ENCODE measurements around the gene CAMK2A. TPM values are rescaled to one million over a fixed set of nuclear protein-coding genes. Genes with fewer than 3 reads are reported as not detected.

Gene CAMK2A
- total RNA-seq, 1 donor from 2014 or later: 1.1 TPM

- peaks cover 5% of the 10 kb centered on the region for H3K4me1 Mint-ChIP-seq (ENCODE audit: unreplicated experiment)
- no peak for DNase-seq (ENCODE audit: low spot score)
- H3K4me3 Mint-ChIP-seq (ENCODE audit: unreplicated experiment): no peak overlapping the region
- peaks cover 2% of the 10 kb centered on the region for H3K27me3 Mint-ChIP-seq (ENCODE audit: unreplicated experiment)
- no peaks in the 10 kb centered on the region for H3K36me3 Mint-ChIP-seq (ENCODE audit: low read depth, unreplicated experiment)
- H3K9me3 Mint-ChIP-seq (ENCODE audit: unreplicated experiment): no peaks in the 10 kb centered on the region
- no peak overlapping the region for H3K27ac Mint-ChIP-seq (ENCODE audit: unreplicated experiment)
- no peak for TF ChIP-seq CTCF (IDR thresholded peaks at IDR 0.05; ENCODE audit: unreplicated experiment)
Observed at GRCh38 chr5:150309101-150309885, 19.7 kb upstream of the CAMK2A start.

- Mint-ChIP-seq H3K4me3 (ENCODE audit: unreplicated experiment) (no peak overlapping the region), H3K27me3 (ENCODE audit: unreplicated experiment) (peaks cover 2% of the 10 kb centered on the region), H3K27ac (ENCODE audit: unreplicated experiment) (no peak overlapping the region), H3K36me3 (ENCODE audit: low read depth, unreplicated experiment) (no peaks in the 10 kb centered on the region), H3K4me1 (ENCODE audit: unreplicated experiment) (peaks cover 5% of the 10 kb centered on the region), H3K9me3 (ENCODE audit: unreplicated experiment) (no peaks in the 10 kb centered on the region)
- TF ChIP-seq CTCF (IDR thresholded peaks at IDR 0.05; ENCODE audit: unreplicated experiment): no peak
- no peak for DNase-seq (ENCODE audit: low spot score)
Observed at GRCh38 chr5:150307617-150308426, 18.2 kb upstream of the CAMK2A start.

- no peak overlapping the region for H3K27ac Mint-ChIP-seq (ENCODE audit: unreplicated experiment)
- TF ChIP-seq CTCF (IDR thresholded peaks at IDR 0.05; ENCODE audit: unreplicated experiment): no peak
- H3K36me3 Mint-ChIP-seq (ENCODE audit: low read depth, unreplicated experiment): no peaks in the 10 kb centered on the region
- DNase-seq (ENCODE audit: low spot score): no peak
- no peaks in the 10 kb centered on the region for H3K9me3 Mint-ChIP-seq (ENCODE audit: unreplicated experiment)
- peaks cover 5% of the 10 kb centered on the region for H3K4me1 Mint-ChIP-seq (ENCODE audit: unreplicated experiment)
- no peak overlapping the region for H3K4me3 Mint-ChIP-seq (ENCODE audit: unreplicated experiment)
- peaks cover 2% of the 10 kb centered on the region for H3K27me3 Mint-ChIP-seq (ENCODE audit: unreplicated experiment)
Observed at GRCh38 chr5:150306775-150307174, 17.2 kb upstream of the CAMK2A start.

GRCh38 chr5:150305557-150305956, 16.0 kb upstream of the CAMK2A start:
- H3K27ac Mint-ChIP-seq (ENCODE audit: unreplicated experiment): no peak overlapping the region
- H3K4me1 Mint-ChIP-seq (ENCODE audit: unreplicated experiment): peaks cover 17% of the 10 kb centered on the region
- no peak for DNase-seq (ENCODE audit: low spot score)

More at GRCh38 chr5:150305557-150305956, 16.0 kb upstream of the CAMK2A start:
- Mint-ChIP-seq H3K27me3 (ENCODE audit: unreplicated experiment) (peaks cover 4% of the 10 kb centered on the region), H3K36me3 (ENCODE audit: low read depth, unreplicated experiment) (no peaks in the 10 kb centered on the region), H3K4me3 (ENCODE audit: unreplicated experiment) (no peak overlapping the region), H3K9me3 (ENCODE audit: unreplicated experiment) (no peaks in the 10 kb centered on the region)
- no peak for TF ChIP-seq CTCF (IDR thresholded peaks at IDR 0.05; ENCODE audit: unreplicated experiment)
